ENCODE data around the gene RPS6KA4.
A peak's percentile ranks its signal among the peaks of the same experiment; 100 is the strongest.
"Not testable (repeated sequence)": the region's sequence is repeated elsewhere in the genome, so short reads cannot be mapped to it uniquely, and the experiment has no call there.

Gene RPS6KA4

GRCh38 chr11:64317961-64318765 is 40.8 kb upstream of the RPS6KA4 start, which contains the start of gene PRDX5:
TSS of gene PRDX5 (plus strand) at chr11:64318121. CDS start at chr11:64318216, 95 bp downstream.
- peaks cover 8% of the 10 kb centered on the region for H3K4me1 ChIP-seq (ENCODE audit: control insufficient read depth, insufficient read depth, low read length)
- peak within 1 kb of the TSS; percentile 78 for H3K4me3 ChIP-seq (ENCODE audit: insufficient read depth, low read depth, low read length)
- H3K9me3 ChIP-seq (ENCODE audit: control insufficient read depth, low read length): no peaks in the 10 kb centered on the region
- 0 to 1% methylated on average over 61 of the region's 61 CpGs for WGBS, 2 experiments
- H3K36me3 ChIP-seq (ENCODE audit: control insufficient read depth, insufficient read depth, low read length): peaks cover 2% of the 10 kb centered on the region
- H3K27me3 ChIP-seq (ENCODE audit: control insufficient read depth, insufficient read depth, low read length, poor library complexity, severe bottlenecking): no peaks in the 10 kb centered on the region
- peak within 1 kb of the TSS; percentile 95 for H3K27ac ChIP-seq (ENCODE audit: insufficient read depth, low read depth, low read length, poor library complexity, severe bottlenecking)

- no peaks in the 10 kb centered on the region for H3K9me3 ChIP-seq (ENCODE audit: control insufficient read depth, low read length)
- no peak overlapping the region for H3K27ac ChIP-seq (ENCODE audit: insufficient read depth, low read depth, low read length, poor library complexity, severe bottlenecking)
- peaks cover 8% of the 10 kb centered on the region for H3K4me1 ChIP-seq (ENCODE audit: control insufficient read depth, insufficient read depth, low read length)
- peaks cover 2% of the 10 kb centered on the region for H3K36me3 ChIP-seq (ENCODE audit: control insufficient read depth, insufficient read depth, low read length)
- 27 to 28% methylated on average over 15 to 19 of the region's 19 CpGs for WGBS, 2 experiments
- peak overlapping the region; percentile 78 for H3K4me3 ChIP-seq (ENCODE audit: insufficient read depth, low read depth, low read length)
- no peaks in the 10 kb centered on the region for H3K27me3 ChIP-seq (ENCODE audit: control insufficient read depth, insufficient read depth, low read length, poor library complexity, severe bottlenecking)
Measured at GRCh38 chr11:64318766-64319761, 39.9 kb upstream of the RPS6KA4 start.

GRCh38 chr11:64320556-64320955 is 38.4 kb upstream of the RPS6KA4 start:
- Histone ChIP-seq H3K4me1 (ENCODE audit: control insufficient read depth, insufficient read depth, low read length) (peaks cover 8% of the 10 kb centered on the region), H3K36me3 (ENCODE audit: control insufficient read depth, insufficient read depth, low read length) (no peaks in the 10 kb centered on the region), H3K27ac (ENCODE audit: insufficient read depth, low read depth, low read length, poor library complexity, severe bottlenecking) (no peak overlapping the region), H3K9me3 (ENCODE audit: control insufficient read depth, low read length) (no peaks in the 10 kb centered on the region), H3K4me3 (ENCODE audit: insufficient read depth, low read depth, low read length) (no peak overlapping the region), H3K27me3 (ENCODE audit: control insufficient read depth, insufficient read depth, low read length, poor library complexity, severe bottlenecking) (no peaks in the 10 kb centered on the region)
- whole genome bisulfite sequencing, 2 experiments: 94 to 98% methylated on average over 7 of the region's 7 CpGs

- peaks cover 8% of the 10 kb centered on the region for H3K4me1 ChIP-seq (ENCODE audit: control insufficient read depth, insufficient read depth, low read length)
- no peak overlapping the region for H3K4me3 ChIP-seq (ENCODE audit: insufficient read depth, low read depth, low read length)
- no peaks in the 10 kb centered on the region for H3K36me3 ChIP-seq (ENCODE audit: control insufficient read depth, insufficient read depth, low read length)
- H3K27me3 ChIP-seq (ENCODE audit: control insufficient read depth, insufficient read depth, low read length, poor library complexity, severe bottlenecking): no peaks in the 10 kb centered on the region
- no peak overlapping the region for H3K27ac ChIP-seq (ENCODE audit: insufficient read depth, low read depth, low read length, poor library complexity, severe bottlenecking)
- WGBS, 2 experiments: 94 to 97% methylated on average over 5 of the region's 5 CpGs
- no peaks in the 10 kb centered on the region for H3K9me3 ChIP-seq (ENCODE audit: control insufficient read depth, low read length)
Measured at GRCh38 chr11:64321026-64321425, 37.9 kb upstream of the RPS6KA4 start.

GRCh38 chr11:64321533-64321932 is 37.4 kb upstream of the RPS6KA4 start:
- WGBS, 2 experiments: 96 to 97% methylated on average over 5 of the region's 5 CpGs
- no peaks in the 10 kb centered on the region for H3K9me3 ChIP-seq (ENCODE audit: control insufficient read depth, low read length)
- H3K36me3 ChIP-seq (ENCODE audit: control insufficient read depth, insufficient read depth, low read length): no peaks in the 10 kb centered on the region
- no peak overlapping the region for H3K27ac ChIP-seq (ENCODE audit: insufficient read depth, low read depth, low read length, poor library complexity, severe bottlenecking)
- no peaks in the 10 kb centered on the region for H3K27me3 ChIP-seq (ENCODE audit: control insufficient read depth, insufficient read depth, low read length, poor library complexity, severe bottlenecking)
- peaks cover 5% of the 10 kb centered on the region for H3K4me1 ChIP-seq (ENCODE audit: control insufficient read depth, insufficient read depth, low read length)
- H3K4me3 ChIP-seq (ENCODE audit: insufficient read depth, low read depth, low read length): no peak overlapping the region

GRCh38 chr11:64322925-64323260 is 36.1 kb upstream of the RPS6KA4 start:
- Histone ChIP-seq H3K27me3 (ENCODE audit: control insufficient read depth, insufficient read depth, low read length, poor library complexity, severe bottlenecking) (no peaks in the 10 kb centered on the region), H3K4me3 (ENCODE audit: insufficient read depth, low read depth, low read length) (no peak overlapping the region), H3K27ac (ENCODE audit: insufficient read depth, low read depth, low read length, poor library complexity, severe bottlenecking) (no peak overlapping the region), H3K9me3 (ENCODE audit: control insufficient read depth, low read length) (no peaks in the 10 kb centered on the region), H3K4me1 (ENCODE audit: control insufficient read depth, insufficient read depth, low read length) (peaks cover 5% of the 10 kb centered on the region), H3K36me3 (ENCODE audit: control insufficient read depth, insufficient read depth, low read length) (no peaks in the 10 kb centered on the region)
- WGBS, 2 experiments: 80 to 83% methylated on average over 7 of the region's 7 CpGs

- no peaks in the 10 kb centered on the region for H3K36me3 ChIP-seq (ENCODE audit: control insufficient read depth, insufficient read depth, low read length)
- H3K9me3 ChIP-seq (ENCODE audit: control insufficient read depth, low read length): no peaks in the 10 kb centered on the region
- H3K27me3 ChIP-seq (ENCODE audit: control insufficient read depth, insufficient read depth, low read length, poor library complexity, severe bottlenecking): no peaks in the 10 kb centered on the region
- no peak overlapping the region for H3K4me3 ChIP-seq (ENCODE audit: insufficient read depth, low read depth, low read length)
- WGBS, 2 experiments: 82 to 90% methylated on average over 5 of the region's 5 CpGs
- H3K4me1 ChIP-seq (ENCODE audit: control insufficient read depth, insufficient read depth, low read length): peaks cover 5% of the 10 kb centered on the region
- H3K27ac ChIP-seq (ENCODE audit: insufficient read depth, low read depth, low read length, poor library complexity, severe bottlenecking): no peak overlapping the region
Measured at GRCh38 chr11:64323373-64323772, 35.6 kb upstream of the RPS6KA4 start.

GRCh38 chr11:64323984-64324383 is 35.0 kb upstream of the RPS6KA4 start:
- WGBS, 2 experiments: 91% methylated on average over 4 of the region's 4 CpGs
- H3K27me3 ChIP-seq (ENCODE audit: control insufficient read depth, insufficient read depth, low read length, poor library complexity, severe bottlenecking); H3K9me3 ChIP-seq (ENCODE audit: control insufficient read depth, low read length); H3K4me1 ChIP-seq (ENCODE audit: control insufficient read depth, insufficient read depth, low read length); H3K4me3 ChIP-seq (ENCODE audit: insufficient read depth, low read depth, low read length); H3K27ac ChIP-seq (ENCODE audit: insufficient read depth, low read depth, low read length, poor library complexity, severe bottlenecking); H3K36me3 ChIP-seq (ENCODE audit: control insufficient read depth, insufficient read depth, low read length): not testable (repeated sequence)

- Histone ChIP-seq H3K4me3 (ENCODE audit: insufficient read depth, low read depth, low read length) (no peak overlapping the region), H3K9me3 (ENCODE audit: control insufficient read depth, low read length) (no peaks in the 10 kb centered on the region), H3K36me3 (ENCODE audit: control insufficient read depth, insufficient read depth, low read length) (no peaks in the 10 kb centered on the region), H3K27me3 (ENCODE audit: control insufficient read depth, insufficient read depth, low read length, poor library complexity, severe bottlenecking) (no peaks in the 10 kb centered on the region), H3K27ac (ENCODE audit: insufficient read depth, low read depth, low read length, poor library complexity, severe bottlenecking) (no peak overlapping the region), H3K4me1 (ENCODE audit: control insufficient read depth, insufficient read depth, low read length) (no peaks in the 10 kb centered on the region)
- WGBS, 2 experiments: 83 to 90% methylated on average over 8 to 10 of the region's 11 CpGs
Measured at GRCh38 chr11:64324692-64325469, 34.1 kb upstream of the RPS6KA4 start.
